GM12892 (cell line): Measurements from ENCODE around the gene KLK15.

Experiments used
- POLR2A ChIP-seq: IDR thresholded peaks from 2 replicates; pipeline ENCODE4 v1.6.1; 2011; ENCODE audit warnings: low read depth, low read length, control low read depth
- POLR2AphosphoS5 ChIP-seq: IDR thresholded peaks from 2 replicates; pipeline ENCODE4 v1.6.1; 2011; ENCODE audit warnings: low read depth, low read length, control low read depth
- TAF1 ChIP-seq: IDR thresholded peaks from 2 replicates; pipeline ENCODE4 v1.6.1; 2011; ENCODE audit warnings: low read depth, mild to moderate bottlenecking, control low read depth, low read length, borderline replicate concordance

DNA sequence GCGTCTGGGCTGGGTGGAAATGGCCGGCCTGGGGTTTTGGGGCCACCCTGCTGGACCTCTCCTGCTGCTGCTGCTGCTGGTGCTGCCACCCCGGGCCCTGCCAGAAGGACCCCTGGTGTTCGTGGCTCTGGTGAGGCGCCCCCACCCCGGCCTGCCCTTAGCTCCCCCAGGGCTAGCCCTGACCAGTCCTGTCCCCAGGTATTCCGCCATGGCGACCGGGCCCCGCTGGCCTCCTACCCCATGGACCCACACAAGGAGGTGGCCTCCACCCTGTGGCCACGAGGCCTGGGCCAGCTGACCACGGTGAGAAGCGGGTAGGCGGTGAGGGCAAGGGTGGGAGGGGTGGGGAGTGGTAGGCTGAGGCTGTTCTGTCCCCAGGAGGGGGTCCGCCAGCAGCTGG lies 43.0 kb downstream of the KLK15 start, which contains the start of gene ACP4:
- TF ChIP-seq POLR2A: no peak
- TF ChIP-seq POLR2AphosphoS5: no peak
- TF ChIP-seq TAF1: no peak
